ENCODE measurements around the gene TNP2. TPM values are rescaled to one million over a fixed set of nuclear protein-coding genes. Genes with fewer than 3 reads are reported as not detected.
A peak's percentile ranks its signal among the peaks of the same experiment; 100 is the strongest.
"Not testable (repeated sequence)": the region's sequence is repeated elsewhere in the genome, so short reads cannot be mapped to it uniquely, and the experiment has no call there.

Gene TNP2
- polyA plus RNA-seq, 1 donor: not detected

DNA sequence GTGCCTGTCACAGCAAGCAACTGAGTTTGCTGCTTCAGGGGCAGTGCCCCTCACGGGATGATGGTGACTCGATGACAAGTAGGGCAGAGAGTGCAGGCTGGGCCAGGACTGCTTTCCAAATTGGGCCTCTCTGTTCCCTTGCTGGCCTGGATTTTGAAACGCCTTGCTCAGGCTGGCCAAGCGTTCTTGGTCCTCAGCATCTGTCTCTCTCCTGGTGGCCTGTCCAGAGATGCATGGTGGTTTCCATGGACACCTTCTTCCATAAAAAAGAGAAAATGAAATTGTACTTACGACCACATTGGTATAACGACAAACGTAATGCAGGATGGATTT lies 31.4 kb upstream of the TNP2 start:
- DNase-seq: no peak

- no peak for DNase-seq
Observed at GRCh38 chr16:11299865-11300559, 30.9 kb upstream of the TNP2 start.

GRCh38 chr16:11298950-11299547 lies 29.9 kb upstream of the TNP2 start:
- not testable (repeated sequence) for DNase-seq

DNA sequence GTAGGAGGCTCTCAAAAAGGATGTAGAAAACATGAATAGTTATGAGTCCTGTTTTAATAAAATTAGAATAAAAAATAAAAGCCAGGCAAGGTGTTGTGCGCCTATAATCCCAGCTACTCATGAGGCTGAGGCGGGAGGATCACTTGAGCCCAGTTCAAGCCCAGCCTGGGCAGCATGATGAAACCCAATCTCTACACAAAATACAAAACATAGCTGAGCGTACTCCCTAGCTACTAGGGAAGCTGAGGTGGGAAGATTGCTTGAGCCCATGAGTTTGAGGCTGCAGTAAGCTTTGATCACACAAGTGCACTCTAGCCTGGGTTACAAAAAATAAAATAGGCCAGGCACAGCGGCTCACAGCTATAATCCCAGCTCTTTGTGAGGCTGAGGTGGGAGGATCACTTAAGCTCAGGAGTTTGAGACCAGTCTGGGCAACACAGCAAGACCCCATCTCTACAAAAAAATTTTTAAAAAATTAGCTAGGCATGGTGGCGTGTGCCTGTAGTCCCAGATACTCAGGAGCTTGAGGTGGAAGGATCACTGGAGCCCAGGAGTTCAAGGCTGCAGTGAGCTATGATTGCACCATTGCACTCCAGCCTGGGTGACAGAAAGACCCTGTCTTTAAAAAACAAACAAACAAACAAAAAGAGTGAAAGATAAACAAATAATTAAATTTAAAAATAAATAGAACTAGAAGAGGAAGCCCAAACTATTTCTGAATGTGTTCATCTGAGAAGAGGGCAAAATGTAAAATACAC lies 29.2 kb upstream of the TNP2 start:
- no peak for DNase-seq

- peak; percentile 60 for DNase-seq
Observed at GRCh38 chr16:11297492-11298142, 28.5 kb upstream of the TNP2 start.

DNA sequence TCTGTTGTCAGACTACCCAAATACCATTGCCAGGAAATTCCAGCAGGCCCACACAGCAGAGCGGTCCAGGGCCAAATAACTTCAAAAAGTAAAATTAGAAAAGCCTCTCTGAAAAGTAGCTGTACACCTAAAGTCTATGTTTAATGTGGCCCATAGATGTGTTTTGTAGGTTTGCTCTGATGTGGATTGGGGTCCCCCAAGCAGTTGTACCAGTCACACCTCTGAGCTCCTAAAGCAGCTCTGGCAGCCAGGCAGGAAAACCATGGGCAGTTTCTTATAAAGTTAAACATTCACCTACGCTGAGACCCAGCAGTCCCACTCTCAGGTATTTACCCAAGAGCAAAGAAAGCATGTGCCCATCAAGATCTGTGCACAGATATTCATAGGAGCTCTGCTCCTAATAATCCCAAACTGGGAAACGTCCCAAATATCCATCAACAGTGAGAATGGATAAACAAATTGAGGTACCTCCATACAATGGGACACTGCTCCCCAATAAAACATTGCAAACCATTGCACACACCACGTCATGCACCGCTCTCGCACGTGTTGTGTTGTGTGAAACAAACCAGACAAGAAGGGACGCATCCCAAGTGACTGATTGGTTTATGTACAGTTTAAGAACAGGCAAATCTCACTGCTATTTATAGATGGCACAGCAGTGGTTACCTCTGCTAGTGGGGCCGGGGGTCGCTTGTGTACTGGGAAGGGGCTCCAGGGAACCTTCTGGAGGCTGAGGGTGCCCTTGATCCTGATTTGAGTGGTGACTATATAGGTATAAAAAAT lies 27.8 kb upstream of the TNP2 start:
- DNase-seq: peak; percentile 37

GRCh38 chr16:11296351-11296705 lies 27.2 kb upstream of the TNP2 start:
- DNase-seq: no peak

DNA sequence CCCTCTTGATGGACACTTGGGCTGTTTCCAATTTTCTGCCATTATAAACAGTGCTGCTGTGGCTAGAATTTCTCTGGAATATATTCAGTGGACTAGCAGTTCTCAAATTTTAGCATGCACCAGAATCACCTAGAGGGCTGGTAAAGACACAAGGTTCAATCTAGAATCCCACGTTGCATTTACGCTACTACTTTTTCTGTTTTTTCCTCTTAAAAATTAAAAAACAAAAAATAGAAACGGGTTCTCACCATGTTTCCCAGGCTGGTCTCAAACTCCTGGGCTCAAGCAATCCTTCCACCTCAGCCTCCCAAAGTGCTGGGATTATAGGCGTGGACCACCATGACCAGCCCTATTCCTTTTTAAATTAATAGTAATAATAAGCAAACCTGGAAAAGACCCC lies 26.5 kb upstream of the TNP2 start:
- DNase-seq: no peak

DNA sequence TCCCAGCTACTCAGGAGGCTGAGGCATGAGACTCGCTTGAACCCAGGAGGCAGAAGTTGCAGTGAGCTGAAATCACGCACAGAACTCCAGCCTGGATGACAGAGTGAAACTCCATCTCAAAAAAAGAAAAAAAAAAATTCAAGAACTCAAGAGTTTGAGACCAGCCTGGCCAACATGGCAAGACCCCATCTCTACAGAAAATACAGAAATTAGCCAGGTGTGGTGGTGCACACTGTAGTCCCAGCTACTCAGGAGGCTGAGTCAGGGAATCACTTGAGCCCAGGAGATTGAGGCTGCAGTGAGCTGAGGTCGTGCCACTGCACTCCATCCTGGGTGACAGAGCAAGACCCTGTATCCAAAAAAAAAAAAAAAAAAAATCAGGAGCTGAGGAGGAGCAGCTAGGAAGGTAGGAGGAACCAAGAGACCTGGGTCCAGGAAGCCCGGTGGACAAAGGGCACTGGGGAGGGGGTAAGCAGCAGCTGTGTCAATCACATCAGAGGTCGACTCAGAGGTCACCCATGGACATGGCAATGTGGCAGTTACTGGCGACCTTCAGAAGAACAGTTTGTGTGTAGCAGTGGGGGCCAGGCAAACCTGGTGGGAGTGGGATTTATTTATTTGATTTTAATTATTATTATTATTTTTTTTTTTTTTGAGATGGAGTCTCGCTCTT lies 23.1 kb upstream of the TNP2 start:
- no peak for DNase-seq

DNA sequence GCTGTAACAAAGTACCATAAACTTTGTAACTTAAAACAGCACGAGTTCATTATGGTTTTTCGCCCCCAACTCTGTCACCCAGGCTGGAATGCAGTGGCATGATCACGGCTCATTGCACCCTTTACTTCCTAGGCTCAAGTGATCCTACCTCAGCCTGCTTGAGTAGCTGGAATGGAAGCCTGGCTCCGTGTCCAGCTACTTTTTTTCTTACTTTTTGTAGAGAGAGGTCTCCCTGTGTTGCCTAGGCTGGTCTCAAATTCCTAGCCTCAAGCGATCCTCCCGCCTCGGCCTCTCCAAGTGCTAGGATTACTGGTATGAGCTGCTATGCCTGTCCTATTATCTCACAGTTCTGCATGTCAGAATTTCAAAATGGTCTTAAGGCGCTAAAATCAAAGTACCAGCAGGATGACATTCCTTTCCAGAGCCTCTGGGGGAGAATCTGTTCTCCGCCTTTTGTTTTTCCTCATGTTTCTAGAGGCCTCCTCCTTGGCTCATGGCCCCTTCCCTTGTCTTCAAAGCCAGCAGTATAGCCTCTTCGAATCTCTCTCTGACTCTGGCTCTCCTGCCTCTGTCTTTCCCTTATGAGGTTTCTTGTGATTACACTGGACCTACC lies 22.1 kb upstream of the TNP2 start:
- DNase-seq: peak; percentile 71

GRCh38 chr16:11290102-11290893 lies 21.2 kb upstream of the TNP2 start:
- DNase-seq: no peak

- not testable (repeated sequence) for DNase-seq
Observed at GRCh38 chr16:11289696-11290095, 20.6 kb upstream of the TNP2 start.

DNA sequence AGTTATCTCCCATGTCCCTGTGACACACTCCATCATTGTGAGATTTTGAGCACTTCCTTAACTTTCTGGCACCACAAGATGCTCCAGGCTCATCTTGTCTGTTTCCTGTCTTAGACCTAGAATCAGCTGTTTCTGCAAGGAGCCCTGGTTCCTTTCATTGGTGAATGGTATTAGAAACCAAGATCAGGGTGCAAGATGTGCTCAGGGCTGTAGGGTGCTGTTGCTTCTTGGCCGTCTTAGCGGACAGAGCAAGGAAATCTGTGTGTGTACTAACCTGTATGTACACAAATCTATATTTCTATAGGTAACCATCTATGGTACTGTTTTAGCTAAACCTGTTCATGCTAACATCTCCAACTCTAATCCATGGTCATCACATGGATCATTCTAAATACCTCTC lies 20.1 kb upstream of the TNP2 start:
- DNase-seq: no peak

DNA sequence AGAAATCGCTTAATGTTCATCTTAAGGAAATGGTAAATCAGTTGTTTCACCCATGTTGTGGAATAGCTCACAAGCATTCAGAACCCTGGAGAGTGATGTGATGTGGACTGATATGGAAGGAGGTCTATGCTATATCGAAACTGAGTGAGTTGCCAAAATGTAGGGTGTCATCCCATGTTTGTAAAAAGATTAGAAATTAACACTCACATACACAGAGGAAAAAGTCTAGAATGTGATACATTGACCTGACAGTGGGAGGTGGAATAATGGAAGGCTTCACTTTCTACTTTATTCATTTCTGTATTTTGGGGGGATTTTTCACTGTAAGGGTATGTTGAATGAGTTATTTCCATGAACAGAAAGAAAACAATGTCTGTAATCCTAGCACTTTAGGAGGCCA lies 16.7 kb upstream of the TNP2 start:
- no peak for DNase-seq

DNA sequence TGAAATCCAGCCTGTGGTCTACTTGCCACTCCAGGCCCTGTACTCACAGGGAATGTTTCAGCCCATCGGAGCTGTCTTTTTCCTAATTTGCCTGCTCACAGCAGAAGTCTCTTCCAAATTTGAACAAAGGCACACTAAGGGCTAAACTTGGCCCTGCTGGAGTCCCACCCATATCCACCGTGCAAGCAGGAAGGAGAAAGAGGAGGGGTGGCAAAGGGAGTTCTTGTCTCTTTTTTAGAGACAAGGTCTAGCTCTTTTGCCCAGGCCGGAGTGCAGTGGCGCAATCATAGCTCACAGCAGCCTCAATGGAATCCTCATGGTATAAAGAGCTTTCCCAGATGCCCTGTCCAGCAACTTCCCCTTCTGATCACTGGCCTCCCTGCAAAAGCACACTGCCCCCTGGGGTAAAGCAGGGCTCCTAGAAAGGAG lies 14.7 kb upstream of the TNP2 start:
- no peak for DNase-seq

DNA sequence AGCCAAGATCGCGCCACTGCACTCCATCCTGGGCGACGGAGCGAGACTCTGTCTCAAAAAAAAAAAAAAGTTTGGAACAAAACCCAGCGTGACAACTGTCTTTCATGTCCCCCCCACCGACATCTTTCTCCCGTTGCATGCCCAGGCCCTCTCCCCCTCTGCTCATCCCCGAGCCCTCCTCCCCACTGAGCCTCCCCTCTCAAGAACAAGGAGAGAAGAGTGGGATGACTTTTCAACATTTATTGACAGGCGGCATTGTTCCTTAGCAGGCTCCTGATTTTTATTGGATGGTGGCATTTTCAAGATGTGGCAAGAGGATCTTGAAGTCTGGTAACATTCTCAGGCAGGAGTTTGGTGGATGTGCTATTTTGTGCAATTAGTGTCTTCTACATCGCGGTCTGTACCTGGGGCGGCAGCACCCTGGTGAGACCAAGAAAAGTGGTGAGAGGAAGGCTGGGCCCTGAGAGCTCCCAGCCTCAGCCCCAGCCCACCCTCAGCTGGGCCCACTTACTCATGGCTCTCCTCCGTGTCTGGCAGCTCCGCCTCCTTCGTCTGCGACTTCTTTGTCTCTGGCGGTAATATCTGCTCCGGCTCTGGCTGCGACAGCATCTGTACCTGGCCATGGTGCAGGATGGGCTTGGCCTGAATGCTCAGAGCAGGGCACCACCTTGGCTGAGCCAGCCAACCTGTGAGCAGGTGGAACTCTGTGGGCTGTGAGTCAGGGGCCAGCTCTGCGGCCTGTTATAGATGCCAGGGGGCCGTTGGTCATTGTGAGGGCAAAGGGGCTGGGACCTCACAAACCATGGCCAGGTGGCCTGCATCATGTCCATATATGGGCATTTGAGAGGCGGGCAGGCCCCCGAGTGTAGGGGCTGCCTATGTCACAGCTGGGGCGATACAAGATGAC lies 11.7 kb upstream of the TNP2 start, which contains the start of gene PRM1:
TSS of gene PRM1 (minus strand) at position 715 of the 907 bp plus-strand sequence. CDS start at position 623, 92 bp downstream.
- no peak for DNase-seq

- DNase-seq: no peak
Observed at GRCh38 chr16:11278681-11279628, 9.8 kb upstream of the TNP2 start.

Measured in left kidney (tissue), 2 donors.